Activated CD4-positive, alpha-beta T cell treated with anti-CD3 and anti-CD28 coated beads for 24 hours (primary cell): Measurements from ENCODE around the gene GSTO2.

Experiments used
- DNase-seq, 2 donors: peaks; one replicate each; pipeline ENCODE4 v3.0.0-alpha.2; 2020; ENCODE audit warnings: low read depth in 2 of 2

Gene GSTO2

DNA sequence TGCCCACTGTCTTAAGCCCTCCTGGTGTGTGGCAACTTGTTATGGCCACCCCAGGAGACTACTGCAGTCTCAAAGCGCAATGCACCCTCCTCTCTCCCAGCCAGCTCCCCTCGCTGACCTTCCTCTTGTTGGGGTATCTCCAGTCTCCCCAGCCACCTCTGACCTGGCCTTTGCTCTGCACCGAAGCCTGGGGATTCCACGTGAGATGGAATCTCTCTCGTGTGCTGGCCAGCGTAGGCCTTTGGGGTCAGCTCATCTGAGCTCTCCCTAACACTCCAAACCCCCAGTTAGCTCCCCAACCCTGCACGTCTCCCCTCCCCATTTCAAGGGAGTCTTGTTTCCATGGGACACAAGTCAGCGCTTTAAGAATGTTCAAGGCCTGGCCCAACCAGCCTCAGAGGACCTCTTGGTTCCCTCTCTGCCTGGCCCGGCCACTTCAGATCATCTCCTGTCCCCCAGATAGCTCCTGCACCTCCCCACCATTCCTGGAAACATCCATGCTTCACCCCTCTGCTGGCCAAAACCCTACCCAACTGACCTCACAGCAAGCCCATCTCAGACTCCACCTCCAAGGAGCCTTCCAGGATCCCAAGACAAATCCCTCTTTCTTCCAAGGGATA lies 58.1 kb downstream of the GSTO2 start:
- DNase-seq, result no peak

DNA sequence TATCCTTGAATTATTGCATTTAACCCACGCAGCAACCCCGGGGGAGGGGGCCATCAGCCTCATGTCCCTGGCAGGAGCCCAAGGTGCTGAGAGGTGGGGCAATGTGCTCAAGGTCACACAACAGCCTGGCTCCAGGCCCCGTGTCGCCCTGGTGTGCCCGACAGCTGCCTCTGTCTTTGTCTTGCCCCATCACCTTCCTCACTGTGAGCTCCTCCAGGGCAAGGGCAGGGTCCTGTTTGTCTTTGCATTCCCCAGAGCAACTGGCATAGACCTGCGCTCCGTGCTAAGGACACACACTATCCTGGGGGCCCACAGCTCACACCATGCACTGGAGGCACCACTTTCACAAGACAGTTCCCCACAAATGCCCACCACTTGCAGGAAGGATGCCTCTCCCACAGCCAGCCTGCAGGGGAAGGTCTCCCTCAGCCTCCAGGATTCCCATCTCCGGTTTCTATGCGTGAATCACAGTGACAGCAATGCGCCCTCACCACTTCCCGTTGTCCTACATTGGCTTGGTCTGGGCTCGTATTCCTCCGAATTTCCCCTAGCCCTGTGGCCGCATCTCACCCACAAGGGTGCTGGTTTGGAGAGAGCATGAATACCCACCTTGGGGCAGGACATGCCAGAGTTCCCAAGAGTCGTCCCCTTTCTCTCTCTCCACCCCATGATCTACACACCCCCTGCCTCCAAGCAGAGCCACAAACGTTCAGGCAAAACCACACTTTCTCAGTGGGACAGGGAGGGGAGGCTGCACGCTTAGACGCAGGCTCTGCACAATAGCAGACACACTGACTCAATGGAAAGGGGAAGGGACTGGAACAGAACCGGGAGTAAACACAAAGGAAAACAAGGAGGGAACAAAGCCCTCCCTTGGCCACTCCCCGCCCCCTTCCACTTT lies 59.0 kb downstream of the GSTO2 start:
- DNase-seq, result no peak

DNA sequence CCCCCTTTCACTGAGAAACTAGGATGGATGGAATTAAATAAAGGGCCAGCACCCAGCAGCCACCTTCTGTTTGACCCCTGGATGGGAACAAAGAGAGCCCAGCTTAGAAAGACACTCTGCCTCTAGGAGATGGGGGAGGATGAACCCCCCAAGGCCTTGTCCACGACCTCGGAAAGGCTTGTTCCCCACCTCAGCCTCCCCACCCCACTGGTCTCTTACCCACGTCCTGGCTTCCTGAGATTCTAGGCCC lies 59.6 kb downstream of the GSTO2 start:
- no peak for DNase-seq

DNA sequence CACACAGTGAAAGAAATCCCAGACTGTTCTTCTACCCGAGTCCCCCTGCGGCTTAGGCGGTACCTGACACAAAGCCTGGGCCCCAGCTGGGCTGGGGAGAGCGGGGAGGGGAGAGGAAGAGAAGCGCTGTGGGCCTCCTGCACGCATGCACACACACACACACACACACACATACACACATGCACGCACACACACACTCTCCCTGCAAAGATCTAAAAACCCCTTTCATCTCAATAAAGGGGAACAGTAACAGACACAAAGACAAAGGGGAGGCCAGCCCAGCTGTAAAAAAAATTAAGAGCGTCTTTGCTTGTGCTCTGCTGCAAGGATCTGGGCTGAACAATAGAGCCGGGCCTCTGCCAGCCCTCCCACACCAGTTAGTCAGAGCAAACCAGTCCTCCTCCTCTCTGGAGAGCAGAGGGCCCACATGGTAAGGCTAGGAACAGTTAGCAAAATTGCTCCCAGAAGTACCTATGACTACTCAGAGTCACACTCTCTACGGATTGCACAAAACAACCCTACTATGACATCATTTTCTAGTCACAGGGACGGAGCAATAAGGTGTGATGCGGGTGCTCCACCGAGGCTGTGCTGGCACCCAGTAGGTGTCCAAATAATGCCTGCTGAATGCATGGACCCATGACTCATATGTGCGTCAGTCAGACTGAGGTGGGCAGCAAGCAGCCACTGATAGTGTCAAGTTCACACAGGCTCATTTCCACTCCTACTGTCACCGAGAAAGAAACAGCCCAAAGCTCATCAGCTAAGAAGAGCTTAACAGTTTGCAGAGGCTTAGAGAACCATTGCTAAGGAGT lies 60.1 kb downstream of the GSTO2 start:
- DNase-seq, result peak; percentile 44 to 72

DNA sequence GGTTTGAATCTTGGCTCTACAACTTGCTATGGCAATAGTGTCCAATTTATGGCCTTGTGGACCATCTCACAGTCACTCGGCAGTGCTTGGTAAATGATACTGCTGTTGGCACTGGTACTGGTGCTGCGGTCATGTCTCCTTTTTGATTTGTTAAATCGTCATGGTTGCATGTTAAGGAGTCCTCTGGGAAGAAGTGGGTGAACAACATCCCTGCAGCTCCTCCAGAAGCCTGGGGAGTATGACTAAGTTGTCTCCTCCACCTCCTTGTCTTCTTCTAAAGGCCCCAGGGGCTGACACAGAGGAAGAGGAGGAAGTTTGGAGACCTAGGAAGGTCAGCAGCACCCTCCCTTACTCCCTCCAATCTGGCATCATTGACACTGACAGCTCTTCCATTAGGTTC lies 60.8 kb downstream of the GSTO2 start:
- no peak for DNase-seq

DNA sequence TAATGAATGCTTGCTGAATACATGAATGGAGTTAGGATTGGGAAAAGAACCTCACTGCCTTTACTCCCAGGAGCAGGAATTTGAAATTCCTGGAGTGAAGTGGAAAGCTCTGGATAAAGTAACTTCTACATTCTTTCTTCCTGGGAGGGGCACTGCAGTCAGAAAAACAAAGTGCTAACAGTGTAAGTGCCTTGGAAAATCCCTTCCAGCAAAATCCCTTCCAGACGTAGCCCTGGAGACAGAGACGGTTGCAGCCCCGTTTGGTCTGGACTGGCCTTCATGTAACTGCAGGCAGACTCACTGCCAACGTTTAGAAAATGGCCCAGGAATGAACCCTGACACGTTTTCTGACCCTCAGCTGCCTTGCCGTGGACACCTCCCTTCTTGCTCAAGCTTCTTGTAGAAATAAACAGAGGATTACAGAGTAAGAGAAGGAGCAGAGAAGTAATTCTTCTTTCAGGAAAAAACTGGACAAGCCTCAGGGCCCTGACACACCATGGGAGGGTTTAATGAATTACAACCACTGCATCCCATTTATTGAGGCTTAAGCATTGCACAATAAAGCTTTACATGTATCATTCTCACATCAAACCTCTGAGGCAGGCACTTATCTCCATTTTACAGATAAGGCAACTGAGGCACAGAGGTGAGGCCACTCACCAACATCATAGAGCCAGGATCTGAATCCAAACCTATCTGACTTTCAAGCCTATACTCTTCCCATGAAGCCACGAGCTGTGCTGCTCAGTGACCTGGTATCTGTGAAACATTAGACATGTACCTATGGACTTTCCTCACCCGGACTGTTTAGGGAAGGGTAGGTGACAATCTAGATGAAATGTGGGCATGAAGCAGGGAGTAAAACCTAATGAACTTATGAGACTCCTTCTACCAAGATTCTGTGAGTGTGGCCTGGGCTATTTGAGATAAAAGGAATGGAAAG lies 61.5 kb downstream of the GSTO2 start:
- DNase-seq, result no peak

DNA sequence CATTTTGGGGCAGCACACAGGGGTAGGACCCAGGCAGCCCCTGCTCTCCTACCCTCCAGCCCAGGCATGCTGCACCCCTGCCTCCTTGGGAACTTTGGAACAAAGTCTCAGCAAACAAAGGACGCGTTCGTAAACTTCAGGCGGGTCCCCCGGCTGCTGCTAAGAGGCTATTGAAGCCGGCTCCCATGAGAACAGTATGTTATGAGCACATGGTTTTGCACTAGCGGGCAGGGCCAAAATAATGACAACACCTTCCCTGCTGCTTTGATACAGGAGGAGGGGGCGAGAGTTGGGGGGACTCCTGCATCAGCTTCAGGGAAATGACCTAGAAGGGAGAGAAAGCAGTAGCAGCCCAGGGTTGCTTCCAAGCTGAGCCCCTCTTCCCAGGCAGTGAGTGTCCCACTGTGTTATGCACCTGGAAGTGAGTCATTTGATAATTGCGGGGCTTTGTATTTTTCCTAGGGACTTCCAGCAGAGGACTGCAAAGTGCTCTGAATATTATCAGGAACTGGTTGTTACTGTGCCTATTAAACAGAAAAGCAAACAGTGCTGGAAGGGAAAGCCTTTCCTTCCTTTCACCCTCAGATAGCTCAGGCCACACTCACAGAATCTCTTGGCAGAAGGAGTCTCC lies 62.3 kb downstream of the GSTO2 start:
- DNase-seq, result no peak

DNA sequence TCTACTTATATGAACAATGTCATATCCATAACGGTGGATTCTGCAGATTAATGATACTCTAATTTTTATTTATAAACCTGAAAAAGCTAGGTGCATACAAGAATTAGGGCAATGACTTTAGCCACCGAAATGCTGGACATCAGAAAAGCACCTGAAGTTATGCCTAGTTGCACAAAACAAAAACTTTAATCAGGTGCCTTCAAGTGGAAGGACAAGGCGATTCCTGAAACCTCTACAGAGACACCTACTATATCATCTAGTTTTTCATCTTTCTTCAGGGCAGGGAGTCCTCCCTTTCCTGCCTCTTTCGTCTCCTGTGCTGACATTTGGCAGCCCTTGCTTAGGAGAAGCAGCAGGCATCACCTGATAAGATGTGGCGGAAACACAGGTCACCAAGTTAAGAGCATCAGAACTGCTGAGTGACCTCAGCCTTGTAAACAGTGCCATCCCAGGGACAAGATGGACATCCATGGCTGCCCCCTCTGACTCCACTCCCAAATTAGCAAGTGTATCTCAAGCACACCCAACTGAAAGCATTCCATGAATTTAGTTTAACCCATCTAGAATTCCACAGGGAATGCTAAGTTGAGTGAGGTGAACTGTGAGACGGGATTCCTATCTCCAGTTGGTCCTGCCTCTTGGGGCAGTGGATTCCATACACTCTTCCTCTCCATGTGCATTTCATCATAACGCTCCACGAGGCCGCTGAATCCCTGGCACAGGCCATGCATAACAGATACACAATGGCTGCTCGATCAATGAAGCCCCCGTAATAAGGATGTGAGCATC lies 63.5 kb downstream of the GSTO2 start:
- DNase-seq, result no peak

DNA sequence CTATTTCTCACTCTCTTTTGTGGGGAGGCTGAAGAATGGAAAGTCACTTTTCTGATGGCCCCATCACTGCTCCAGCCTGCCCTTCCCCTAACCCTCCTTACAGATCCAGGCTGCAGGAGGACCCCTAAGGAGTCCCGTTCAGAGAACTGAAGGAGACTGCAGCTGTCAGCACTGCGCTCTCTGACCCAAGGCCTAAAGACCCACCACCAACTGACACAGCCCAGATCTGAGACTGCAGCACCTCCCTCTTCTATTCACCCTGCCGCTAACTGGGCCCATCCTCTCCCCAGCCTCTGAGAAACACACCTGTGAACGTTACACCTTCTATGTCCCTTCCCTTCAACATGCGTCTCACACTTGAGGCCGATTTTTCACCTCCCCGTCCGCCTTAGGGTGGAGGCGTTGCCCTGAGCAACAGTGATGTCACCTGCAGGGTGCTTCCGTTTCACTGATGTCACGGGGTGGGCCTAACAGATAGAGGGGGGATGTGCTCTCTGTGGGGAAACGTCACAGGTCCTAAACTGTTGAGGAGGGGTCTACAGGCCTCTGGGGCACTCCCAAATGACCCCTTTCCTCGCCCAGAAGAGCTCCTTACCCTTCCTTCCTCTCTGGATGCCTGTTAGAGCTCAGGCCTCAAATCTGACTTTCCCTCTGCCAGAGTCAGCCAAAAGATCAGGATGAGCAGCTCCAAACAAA lies 64.2 kb downstream of the GSTO2 start:
- no peak for DNase-seq

DNA sequence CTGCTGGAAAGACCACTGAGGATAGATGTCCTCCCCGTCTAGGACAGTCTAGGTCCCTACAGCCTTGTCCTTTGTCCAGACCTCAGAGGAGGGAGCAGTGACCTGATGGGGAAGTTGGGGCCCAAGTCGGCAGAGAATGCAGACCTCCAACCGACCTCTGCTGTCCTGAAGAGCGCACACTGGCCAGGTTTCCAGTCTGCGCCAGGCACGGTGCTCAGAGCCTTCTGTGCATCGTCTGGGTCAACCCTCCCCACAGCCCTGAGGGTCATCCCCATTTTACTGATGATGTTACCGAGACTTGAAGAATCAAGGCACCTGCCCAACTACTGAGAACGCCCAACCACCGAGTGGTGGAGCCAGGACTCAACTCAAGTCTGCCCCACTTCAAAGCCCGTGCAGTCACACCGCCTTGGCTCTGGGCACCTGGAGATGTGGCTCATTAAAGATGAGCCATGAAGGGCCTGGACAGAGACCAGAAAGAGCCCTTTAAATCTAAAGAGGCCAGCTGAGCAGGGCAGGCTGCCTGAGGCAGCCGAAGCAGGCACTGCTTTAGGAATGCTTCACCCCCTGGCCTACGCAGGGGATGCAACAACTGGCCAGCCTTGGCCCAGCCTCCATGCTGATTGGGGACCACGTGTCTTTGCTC lies 64.9 kb downstream of the GSTO2 start:
- no peak for DNase-seq

DNA sequence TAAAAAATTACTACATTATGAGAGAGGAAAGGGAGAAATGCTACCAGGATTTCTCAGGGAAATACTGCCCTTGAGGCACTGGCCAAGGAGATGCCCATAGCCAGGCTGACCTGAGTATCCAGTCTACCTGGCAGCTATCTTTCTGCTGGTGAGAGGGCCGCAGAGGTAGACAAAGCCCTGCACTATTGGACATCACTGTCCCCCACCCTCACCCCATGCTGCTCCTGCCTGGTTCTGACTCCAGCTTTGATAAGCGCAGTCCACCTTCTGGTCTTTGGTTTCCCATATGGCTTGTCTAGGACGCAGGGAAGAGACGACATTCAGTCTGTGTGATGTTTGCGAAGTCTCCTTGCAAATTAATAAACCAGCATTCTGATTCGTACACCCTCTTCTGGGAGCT lies 65.6 kb downstream of the GSTO2 start:
- no peak for DNase-seq

DNA sequence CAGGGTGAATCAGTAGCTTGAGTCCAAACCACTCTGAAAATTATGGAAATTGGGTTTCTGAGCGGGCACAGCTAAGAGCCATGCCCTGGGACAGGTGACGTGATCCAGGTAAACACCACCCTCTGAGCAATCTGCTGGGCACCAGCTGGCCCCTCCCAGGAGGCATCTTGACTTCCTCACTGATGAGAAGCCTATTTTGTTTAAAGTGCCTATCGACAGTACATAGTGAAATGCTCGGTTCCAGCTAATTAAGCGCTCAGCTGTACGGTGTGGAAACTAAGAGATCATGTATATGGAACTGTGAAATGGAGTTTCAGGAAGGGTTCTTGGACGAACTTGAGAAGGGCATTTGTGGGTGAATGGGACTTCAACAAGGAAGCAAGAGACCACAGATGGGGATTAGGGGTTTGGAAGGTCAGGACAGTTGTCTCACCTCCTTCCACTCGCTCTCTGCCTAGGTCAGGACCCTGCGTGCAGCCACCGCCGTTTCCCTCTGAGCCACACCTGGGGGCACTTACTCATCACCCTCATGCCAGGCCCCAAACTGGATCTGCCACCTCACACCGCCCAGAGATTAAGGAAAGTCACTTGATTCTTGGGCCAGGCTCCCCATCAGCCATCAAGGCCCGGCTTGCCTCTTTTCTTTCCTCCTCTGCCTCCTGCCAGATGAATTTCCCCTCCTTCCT lies 66.1 kb downstream of the GSTO2 start:
- DNase-seq, result no peak

DNA sequence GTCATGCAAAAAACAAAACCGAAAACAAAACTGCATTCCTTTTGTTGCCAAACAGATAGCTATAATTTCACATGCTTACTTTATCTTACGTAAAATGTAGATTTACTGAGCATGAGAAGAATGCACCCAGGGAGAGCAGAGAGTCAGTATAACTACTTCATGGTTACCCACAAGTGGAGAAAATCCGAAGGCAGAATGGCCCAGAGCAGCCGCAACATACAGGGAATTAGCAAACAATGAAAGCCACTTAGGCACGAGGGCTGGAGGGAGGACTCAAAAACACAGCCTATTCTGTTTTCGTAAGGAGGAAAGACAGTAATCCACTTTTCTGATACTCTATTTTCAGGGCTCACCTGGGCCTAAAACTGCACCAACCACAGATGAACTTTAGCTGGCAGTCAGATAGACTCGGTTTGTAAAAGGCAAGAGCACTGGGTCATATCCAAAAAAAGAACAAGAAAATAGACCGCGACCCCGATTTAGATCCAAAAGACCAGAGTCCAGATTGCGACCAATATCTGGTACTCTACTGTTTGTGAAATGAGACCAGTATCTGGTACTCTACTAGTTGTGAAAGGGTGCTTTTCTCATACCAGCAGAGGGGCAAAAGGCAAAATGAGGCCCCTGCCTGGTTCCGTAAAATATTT lies 68.0 kb downstream of the GSTO2 start:
- DNase-seq, result no peak

DNA sequence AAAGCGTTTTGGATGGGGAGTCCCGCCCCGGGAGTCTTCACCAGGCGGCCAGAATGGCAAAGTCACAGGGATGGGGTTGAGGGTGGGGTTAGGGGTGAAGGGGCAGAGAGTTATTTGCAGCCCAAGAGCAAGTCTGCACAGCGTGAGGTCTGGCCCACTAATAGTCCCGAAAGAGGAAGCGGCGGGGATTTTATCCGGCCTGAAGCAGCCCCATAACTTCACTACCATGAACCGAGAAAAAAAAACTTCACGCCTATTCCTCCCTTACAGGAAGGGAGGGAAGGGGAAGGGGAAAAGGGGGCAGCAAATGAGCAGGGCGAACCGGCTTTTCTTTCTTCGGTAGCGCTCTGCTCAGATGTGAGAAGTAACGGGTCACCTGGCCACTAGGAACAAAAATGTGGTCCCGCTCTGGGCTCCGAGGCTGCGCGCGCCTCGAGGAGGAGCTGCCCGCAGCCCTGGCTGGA lies 68.6 kb downstream of the GSTO2 start:
- DNase-seq, result no peak

DNA sequence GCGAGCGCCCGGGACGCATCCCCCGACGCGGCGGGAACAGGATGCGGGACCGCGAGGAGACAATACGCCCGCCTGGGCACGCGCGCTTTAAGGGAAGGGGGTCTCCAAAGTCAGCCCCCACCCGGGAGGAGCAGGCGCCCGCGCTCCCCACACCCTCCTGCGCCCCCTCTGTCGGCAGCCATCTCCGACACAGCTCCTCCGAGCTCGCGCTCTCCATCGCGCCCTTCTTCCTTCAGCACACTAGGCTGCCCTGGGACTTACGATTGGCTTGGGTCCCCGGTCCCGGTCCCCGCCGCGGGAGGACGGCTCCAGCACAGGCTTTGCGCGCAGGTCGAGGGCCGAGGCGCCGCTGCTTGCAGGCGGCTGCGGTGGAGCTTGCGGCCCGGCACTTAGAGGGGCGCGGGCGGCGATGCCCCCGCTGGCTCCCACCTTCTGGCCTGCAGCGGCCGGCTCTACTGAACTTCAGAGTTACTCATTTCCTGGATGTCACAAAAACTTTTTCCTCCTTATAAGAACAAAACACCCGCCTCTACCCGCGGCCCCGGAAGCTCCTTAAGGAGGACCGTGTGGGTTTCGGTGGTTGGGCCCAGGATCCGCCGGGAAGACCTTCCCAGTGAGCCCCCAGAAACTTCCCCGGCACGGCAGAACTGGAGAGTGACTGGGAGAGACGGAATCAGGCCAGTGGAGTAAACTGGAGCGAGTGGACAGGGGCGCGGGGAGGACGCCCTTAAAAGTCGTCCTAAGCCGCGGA lies 69.2 kb downstream of the GSTO2 start, which contains the start of gene ITPRIP:
ITPRIP (minus strand) TSS at position 481 of the 751 bp plus-strand sequence. CDS start 22,414 bp downstream, outside the sequence.
- DNase-seq, result peak; percentile 56 to 63

DNA sequence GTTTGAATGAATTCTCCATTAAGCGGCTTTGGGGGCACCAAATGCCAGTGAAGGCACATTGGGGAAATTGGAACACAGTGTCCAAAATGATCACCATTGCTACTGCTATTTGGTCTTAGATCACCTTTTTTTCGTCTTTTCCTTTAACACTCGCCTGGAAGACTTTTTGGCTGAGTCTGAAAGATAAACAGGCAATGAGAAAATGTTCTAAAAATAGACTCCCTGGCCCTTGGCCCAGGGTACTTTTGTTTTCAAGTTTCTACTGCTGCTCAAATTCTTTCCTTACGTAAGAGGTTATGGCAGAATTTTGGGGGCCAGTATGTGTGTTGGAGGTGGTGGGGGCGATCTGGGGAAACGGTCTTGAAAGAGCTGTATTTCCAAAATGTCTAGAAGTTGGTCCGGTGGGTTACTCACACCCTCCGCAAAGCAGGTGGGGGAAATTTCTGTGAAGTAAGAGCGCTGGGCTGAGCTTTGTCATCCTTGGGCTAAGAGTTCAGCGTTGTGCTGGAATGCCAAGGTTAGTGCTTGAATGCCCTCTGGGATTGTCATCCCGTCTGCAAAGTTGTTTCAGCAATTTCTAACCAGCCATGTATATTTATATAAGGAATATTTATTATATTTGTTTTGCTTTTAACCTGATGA lies 70.6 kb downstream of the GSTO2 start:
- DNase-seq, result no peak

DNA sequence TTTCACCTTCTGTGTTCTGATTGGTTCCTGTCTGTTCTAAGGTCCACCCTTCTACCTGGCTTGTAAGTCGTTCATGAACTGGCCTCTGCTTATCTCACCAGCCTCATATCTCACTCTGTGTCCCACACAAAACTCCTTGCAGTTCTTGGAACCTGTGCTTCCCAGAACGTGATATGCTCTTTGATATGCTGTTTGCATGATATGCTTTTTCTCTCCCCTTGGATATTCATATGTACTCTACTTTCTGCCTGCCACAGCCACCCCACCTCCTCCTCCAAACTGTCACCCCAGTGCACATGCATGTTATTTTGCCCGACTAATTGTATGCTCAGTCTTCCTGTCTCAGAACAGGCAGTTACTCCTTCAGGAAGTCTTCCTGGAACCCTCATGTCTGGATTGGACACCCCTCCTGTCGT lies 71.1 kb downstream of the GSTO2 start:
- no peak for DNase-seq
